ENCODE measurements around the gene TNF.
"Not testable (repeated sequence)": the region's sequence is repeated elsewhere in the genome, so short reads cannot be mapped to it uniquely, and the experiment has no call there.

TNF gene

DNA sequence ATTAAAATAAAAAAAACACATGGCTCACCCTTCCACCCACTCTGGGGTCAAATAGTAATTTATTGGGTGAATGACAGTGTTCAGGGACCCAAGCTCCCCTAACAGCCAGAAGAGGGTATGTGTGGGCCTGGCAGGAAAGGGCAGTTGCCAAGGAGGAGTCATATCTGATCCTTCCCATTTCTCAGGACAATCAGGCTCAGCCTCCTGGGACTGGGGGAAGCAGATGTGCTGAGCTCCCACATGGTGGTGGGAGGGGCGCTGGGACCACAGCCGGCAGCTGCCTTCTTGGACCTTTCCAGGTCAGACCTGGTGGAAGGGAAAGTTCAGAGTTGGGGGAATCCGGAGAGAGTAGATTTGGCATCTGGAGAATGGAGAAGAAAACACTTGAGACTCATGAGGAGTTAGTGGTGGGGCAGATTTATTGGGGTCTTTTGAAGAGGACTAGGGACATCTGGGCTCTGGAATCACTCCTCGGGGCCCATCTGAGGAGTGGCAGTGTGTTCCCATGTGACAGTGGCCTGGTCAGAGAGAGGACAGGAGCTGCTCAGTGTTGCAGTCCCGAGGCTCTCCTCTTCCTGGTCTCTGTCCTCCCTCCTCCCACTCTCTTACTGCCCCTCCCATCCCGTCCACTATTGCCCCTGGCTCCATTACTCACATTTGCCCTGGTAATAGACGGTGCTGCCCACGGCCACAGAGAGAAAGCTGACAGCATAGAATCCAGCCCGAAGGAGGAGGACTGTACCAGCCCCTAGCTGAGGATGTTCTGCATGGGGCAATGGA is 13.7 kb downstream of the TNF start:
- no peak for DNase-seq

GRCh38 chr6:31590691-31591090 is 15.3 kb downstream of the TNF start:
- not testable (repeated sequence) for DNase-seq

GRCh38 chr6:31592396-31592771 is 17.0 kb downstream of the TNF start:
- no peak for DNase-seq

- DNase-seq, result no peak
Observed at GRCh38 chr6:31597006-31597405, 21.6 kb downstream of the TNF start.

DNA sequence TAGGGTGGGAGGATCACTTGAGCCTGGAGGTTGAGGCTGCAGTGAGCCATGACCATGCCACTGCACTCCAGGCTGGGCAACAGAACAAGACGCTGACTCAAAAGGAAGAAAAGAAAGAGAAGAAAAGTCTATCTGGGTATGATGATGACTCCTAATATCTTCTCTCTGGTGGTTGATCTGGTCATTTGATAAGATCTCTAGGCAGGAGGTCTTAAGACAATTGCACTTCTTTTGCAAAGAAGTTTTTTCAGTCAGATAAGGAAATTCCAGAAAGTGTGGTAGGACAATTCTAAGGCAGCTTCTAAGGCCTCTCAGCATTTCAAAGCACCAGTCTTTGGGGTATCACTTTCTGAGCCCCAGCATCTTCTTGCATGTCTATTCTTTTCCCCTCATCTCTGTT is 32.0 kb downstream of the TNF start:
- no peak for DNase-seq

DNA sequence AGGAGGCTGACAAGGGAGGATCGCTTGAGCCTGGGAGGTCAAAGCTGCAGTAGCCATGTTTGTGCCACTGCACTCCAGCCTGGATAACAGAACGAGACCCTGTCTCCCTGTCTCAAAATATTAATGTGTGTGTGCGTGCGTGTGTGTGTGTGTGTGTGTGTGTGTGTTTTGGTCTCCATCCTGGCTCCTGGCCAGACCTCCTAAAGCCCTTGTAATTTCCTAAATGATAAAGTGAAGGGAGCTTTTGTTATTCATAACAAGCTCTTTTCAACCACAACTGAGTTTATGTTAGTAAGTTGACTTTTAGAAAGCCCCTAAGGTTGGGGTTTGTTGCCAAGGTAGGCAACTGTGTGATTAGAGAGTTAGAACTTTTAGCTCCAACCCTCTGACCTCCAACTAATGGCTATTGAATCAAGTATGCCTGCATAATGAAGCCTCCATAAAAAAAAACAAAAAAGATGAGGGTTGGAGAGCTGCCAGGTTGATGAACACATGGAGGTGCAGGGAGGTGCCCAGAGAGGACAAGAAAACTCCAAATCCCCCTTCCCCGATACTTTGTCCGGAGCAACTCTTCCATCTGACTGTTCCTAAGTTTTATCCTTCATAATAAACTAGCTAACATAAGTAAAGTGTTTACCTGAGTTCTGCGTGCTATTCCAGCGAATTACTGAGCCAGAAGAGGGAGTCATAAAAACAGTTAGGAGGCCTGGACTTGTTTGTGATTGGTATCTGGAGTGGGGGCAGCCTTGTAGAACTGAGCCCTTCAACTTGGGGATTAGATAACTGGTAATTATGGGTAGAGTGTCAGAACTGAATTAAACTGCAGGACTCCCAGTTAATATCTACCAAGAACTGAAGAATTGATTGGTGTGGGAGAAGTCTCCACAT is 34.4 kb downstream of the TNF start:
- no peak for DNase-seq

DNA sequence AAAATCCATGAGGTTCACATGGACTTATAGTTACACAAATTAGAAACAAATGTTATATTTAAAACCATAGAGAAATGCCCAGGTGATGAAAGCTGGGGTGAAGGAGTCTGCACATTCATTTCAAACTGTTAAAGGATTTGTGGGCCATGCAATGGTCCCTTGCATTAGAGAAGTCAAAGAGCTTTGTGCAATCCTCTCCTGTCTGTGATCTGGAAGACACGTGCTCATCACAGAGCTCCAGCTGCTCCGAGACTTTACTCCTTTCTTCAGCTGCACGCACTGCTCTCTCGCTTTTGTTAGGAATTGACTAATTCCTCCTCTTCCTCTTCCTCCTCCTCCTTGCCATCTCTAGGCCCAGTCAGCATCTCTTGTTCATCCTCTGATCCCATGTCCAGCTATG is 35.6 kb downstream of the TNF start:
- DNase-seq, result no peak

- no peak for DNase-seq
Observed at GRCh38 chr6:31614075-31614619, 38.8 kb downstream of the TNF start.

GRCh38 chr6:31614684-31615578 is 39.6 kb downstream of the TNF start, which contains the start of gene AIF1:
Gene AIF1, plus strand, starts transcription at chr6:31615234. Its CDS starts 96 bp downstream, at chr6:31615330.
- no peak for DNase-seq

DNA sequence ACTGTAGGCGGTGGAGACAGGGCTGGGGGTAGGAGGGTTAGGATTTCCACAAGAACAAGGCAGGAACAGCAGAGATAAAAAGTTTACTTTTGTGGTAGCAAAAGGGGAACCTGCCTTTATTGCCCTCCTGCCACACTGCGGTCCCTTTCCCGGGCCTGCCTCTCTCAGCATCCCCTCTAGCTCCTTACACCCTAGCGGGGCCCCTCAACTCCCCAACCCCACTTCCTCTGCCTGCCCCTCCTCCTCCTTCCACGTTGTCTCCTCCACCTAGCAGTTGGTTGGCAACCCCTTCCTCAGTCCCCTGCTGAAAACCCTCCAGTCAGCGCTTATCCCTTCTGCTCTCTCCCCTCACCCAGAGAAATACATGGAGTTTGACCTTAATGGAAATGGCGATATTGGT is 40.4 kb downstream of the TNF start:
- no peak for DNase-seq

DNA sequence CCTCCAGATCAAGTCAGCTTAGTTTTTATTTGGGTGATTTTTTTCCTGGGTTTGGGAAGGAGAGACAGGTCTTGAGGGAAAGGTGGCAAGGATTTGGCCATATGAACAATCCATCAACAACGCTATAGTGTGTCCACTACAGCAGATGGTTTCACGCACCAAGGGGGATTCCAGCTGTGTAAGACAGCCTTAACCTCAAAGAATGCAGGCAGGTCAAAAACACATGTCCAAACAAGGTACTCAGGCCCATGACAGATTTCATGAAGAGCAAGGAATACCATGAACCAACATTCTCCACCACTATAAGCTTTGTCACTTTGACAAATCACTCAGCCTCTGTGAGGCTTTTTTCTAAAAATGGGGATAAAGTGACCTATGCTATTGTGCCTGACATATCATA is 41.6 kb downstream of the TNF start:
- DNase-seq, result no peak

- DNase-seq, result peak; percentile 92
Observed at GRCh38 chr6:31619805-31620585, 44.6 kb downstream of the TNF start.

DNA sequence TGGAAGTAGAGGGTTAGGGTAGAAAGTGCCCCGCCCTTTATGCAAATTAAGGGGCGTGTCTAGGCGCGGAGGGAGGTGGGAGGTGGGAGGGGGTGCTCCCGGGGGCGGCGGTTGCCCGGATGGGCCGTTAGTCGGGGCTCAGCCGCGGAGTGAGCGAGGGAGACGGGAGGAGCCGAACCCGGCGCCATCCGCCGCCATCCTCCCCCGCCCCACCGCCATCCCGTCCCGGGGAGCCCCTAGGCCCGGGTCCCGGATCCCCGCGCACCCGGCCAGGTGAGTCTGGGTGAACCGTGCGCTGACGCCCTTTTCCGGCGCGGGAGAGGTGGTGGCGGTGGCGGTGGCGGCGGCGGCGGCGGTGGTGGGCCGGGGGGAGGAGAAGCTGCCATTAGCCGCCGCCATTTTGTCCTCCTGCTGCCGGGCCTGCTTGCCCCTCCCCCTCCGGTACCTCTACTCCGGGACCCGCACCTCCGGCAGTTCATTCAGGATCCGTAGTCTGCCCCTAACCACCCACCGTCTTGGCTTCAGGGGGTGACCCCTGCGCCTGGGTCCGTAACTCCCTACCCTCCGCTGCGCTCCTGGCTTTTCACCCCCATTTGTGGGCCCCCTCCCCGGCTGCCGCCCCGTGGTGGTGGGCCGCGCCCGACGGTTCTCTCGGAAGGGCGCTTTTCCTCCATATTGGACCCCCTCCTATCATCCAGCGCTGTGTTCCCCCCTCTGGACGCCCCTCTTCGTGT is 45.4 kb downstream of the TNF start, which contains the start of gene PRRC2A:
Gene PRRC2A (plus strand): TSS at position 130 of the 734 bp plus-strand sequence. CDS start 2,075 bp downstream, outside the sequence.
- DNase-seq, result peak; percentile 95

- DNase-seq, result no peak
Observed at GRCh38 chr6:31621320-31621939, 46.1 kb downstream of the TNF start.

GRCh38 chr6:31621991-31622390 is 46.6 kb downstream of the TNF start:
- no peak for DNase-seq

- no peak for DNase-seq
Observed at GRCh38 chr6:31622684-31623091, 47.3 kb downstream of the TNF start.

- no peak for DNase-seq
Observed at GRCh38 chr6:31624070-31624469, 48.7 kb downstream of the TNF start.

DNA sequence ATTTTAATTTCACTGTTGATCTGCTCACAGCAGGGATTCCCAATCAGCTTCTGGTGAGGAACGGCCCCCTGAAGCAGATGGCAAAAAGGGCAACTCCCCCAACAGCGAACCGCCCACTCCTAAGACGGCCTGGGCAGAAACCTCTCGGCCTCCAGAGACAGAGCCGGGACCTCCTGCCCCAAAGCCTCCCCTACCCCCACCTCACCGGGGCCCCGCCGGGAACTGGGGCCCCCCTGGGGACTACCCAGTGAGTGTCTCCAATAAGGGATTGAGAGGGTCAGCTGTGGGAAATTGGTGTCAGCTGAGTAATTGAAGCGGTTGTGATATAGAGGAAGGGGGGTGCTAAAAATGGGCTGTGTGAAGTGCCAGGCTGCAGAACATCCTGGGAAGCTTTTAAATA is 51.6 kb downstream of the TNF start:
- DNase-seq, result no peak

GRCh38 chr6:31627690-31628287 is 52.4 kb downstream of the TNF start:
- no peak for DNase-seq
